SK-N-SH treated with all-trans-retinoic acid at 6 μM for 48 hours (cell line): ENCODE results near the gene CHRNB1.

Source experiments
- ISL1 ChIP-seq: fragments of 250-450 bp; sonication (Bioruptor Pico); IDR thresholded peaks from 2 replicates; pipeline ENCODE4 v2.1.2; 2022; ENCODE audit warnings: mild to moderate bottlenecking, moderate library complexity
- PPARA ChIP-seq: fragments of 250-450 bp; sonication (Bioruptor Pico); IDR thresholded peaks from 2 replicates; pipeline ENCODE4 v1.5.0; 2020; ENCODE audit warnings: mild to moderate bottlenecking, borderline replicate concordance
- RARB ChIP-seq: fragments of 250-450 bp; sonication (Bioruptor Pico); IDR thresholded peaks from 2 replicates; pipeline ENCODE4 v1.8.0; 2021; ENCODE audit warnings: mild to moderate bottlenecking, moderate library complexity
- ZFP3 ChIP-seq: fragments of 250-450 bp; sonication (Bioruptor Pico); IDR thresholded peaks from 2 replicates; pipeline ENCODE4 v1.5.0; 2020; ENCODE audit warnings: mild to moderate bottlenecking, moderate library complexity
- ZNF70 ChIP-seq: fragments of 450-650 bp; formaldehyde crosslinking; IDR thresholded peaks from 2 replicates; pipeline ENCODE4 v1.5.0; 2020; ENCODE audit warnings: mild to moderate bottlenecking, moderate library complexity
- TF ChIP-seq, protein P1 (sequence below): fragments of 250-450 bp; sonication (Bioruptor Pico); IDR thresholded peaks from 2 replicates; pipeline ENCODE4 v1.5.1; 2021; ENCODE audit warnings: mild to moderate bottlenecking, moderate library complexity
- TF ChIP-seq, protein P2 (sequence below): fragments of 250-450 bp; sonication (Bioruptor Pico); IDR thresholded peaks from 2 replicates; pipeline ENCODE4 v1.8.0; 2021; ENCODE audit warnings: low read depth, mild to moderate bottlenecking, moderate library complexity, borderline replicate concordance
- TF ChIP-seq, protein P3 (sequence below): fragments of 250-450 bp; sonication (Bioruptor Pico); IDR thresholded peaks from 2 replicates; pipeline ENCODE4 v1.5.1; 2020; ENCODE audit warnings: low read depth, mild to moderate bottlenecking, moderate library complexity
- TF ChIP-seq, protein P4 (sequence below): fragments of 250-450 bp; sonication (Bioruptor Pico); IDR thresholded peaks from 2 replicates; pipeline ENCODE4 v1.8.0; 2020; ENCODE audit warnings: mild to moderate bottlenecking, moderate library complexity, borderline replicate concordance

DNA sequence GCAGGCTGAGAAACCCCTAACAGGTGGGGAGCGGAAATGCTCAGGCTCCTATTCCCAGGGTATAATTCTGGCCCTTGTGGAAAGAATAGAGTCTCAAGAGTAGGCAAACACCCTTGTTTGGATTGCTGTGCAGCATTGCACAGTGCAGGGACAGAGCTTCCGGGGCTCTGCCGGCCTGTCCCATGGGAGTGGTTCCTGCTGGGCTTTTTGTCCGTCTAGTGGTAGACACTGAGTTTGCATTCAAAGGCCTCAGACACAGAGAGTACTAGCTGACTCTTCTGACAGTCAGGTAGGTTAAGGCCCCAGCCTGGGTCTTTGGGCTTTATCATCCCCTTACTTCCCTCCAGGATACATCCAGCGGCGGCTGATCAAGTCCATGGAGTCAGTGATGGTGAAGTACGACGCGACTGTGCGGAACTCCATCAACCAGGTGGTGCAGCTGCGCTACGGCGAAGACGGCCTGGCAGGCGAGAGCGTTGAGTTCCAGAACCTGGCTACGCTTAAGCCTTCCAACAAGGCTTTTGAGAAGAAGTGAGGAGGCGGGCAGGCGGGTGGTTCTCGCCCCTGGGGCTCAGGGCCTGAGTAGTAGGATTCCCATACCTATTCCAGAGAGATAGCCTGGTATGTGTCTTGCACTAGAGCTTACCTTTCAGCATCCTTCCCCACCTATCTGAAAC, 57.4 kb downstream of the CHRNB1 start:
- TF ChIP-seq ISL1 (CRISPR knock-in tag) (no peak), RARB (no peak), ZFP3 (CRISPR knock-in tag) (no peak), PPARA (CRISPR knock-in tag) (no peak), ZNF70 (CRISPR knock-in tag) (no peak)
- TF ChIP-seq, protein P1, sequence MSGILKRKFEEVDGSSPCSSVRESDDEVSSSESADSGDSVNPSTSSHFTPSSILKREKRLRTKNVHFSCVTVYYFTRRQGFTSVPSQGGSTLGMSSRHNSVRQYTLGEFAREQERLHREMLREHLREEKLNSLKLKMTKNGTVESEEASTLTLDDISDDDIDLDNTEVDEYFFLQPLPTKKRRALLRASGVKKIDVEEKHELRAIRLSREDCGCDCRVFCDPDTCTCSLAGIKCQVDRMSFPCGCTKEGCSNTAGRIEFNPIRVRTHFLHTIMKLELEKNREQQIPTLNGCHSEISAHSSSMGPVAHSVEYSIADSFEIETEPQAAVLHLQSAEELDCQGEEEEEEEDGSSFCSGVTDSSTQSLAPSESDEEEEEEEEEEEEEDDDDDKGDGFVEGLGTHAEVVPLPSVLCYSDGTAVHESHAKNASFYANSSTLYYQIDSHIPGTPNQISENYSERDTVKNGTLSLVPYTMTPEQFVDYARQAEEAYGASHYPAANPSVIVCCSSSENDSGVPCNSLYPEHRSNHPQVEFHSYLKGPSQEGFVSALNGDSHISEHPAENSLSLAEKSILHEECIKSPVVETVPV = no peak
- TF ChIP-seq, protein P2, sequence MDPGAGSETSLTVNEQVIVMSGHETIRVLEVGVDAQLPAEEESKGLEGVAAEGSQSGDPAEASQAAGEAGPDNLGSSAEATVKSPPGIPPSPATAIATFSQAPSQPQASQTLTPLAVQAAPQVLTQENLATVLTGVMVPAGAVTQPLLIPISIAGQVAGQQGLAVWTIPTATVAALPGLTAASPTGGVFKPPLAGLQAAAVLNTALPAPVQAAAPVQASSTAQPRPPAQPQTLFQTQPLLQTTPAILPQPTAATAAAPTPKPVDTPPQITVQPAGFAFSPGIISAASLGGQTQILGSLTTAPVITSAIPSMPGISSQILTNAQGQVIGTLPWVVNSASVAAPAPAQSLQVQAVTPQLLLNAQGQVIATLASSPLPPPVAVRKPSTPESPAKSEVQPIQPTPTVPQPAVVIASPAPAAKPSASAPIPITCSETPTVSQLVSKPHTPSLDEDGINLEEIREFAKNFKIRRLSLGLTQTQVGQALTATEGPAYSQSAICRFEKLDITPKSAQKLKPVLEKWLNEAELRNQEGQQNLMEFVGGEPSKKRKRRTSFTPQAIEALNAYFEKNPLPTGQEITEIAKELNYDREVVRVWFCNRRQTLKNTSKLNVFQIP = no peak
- TF ChIP-seq, protein P3, sequence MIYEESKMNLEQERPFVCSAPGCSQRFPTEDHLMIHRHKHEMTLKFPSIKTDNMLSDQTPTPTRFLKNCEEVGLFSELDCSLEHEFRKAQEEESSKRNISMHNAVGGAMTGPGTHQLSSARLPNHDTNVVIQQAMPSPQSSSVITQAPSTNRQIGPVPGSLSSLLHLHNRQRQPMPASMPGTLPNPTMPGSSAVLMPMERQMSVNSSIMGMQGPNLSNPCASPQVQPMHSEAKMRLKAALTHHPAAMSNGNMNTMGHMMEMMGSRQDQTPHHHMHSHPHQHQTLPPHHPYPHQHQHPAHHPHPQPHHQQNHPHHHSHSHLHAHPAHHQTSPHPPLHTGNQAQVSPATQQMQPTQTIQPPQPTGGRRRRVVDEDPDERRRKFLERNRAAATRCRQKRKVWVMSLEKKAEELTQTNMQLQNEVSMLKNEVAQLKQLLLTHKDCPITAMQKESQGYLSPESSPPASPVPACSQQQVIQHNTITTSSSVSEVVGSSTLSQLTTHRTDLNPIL (CRISPR knock-in tag) = no peak
- TF ChIP-seq, protein P4, sequence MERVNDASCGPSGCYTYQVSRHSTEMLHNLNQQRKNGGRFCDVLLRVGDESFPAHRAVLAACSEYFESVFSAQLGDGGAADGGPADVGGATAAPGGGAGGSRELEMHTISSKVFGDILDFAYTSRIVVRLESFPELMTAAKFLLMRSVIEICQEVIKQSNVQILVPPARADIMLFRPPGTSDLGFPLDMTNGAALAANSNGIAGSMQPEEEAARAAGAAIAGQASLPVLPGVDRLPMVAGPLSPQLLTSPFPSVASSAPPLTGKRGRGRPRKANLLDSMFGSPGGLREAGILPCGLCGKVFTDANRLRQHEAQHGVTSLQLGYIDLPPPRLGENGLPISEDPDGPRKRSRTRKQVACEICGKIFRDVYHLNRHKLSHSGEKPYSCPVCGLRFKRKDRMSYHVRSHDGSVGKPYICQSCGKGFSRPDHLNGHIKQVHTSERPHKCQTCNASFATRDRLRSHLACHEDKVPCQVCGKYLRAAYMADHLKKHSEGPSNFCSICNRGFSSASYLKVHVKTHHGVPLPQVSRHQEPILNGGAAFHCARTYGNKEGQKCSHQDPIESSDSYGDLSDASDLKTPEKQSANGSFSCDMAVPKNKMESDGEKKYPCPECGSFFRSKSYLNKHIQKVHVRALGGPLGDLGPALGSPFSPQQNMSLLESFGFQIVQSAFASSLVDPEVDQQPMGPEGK (CRISPR knock-in tag) = no peak
